ENCODE results near the gene GLRA2. TPM values are rescaled to one million over a fixed set of nuclear protein-coding genes. Genes with fewer than 3 reads are reported as not detected.

The GLRA2 gene
- total RNA-seq, 4 donors from 2014 or later, result not detected

GRCh38 chrX:14564058-14564457 lies 34.7 kb downstream of the GLRA2 start:
- H3K4me3 ChIP-seq (ENCODE audit: low read depth, poor library complexity, severe bottlenecking), result no peak overlapping the region
- intact Hi-C loops (cut with DNase I; ENCODE audit: low total_unique reads), result no loop called here

GRCh38 chrX:14573161-14573560 lies 43.8 kb downstream of the GLRA2 start:
- 11 to 19% methylated on average over 2 of the region's 2 CpGs for WGBS, 2 donors
- no peak overlapping the region for H3K4me3 ChIP-seq (ENCODE audit: low read depth, poor library complexity, severe bottlenecking)
- TF ChIP-seq CTCF (IDR thresholded peaks at IDR 0.05) (no peak), POLR2A (IDR thresholded peaks at IDR 0.05) (no peak)
- intact Hi-C loops (cut with DNase I; ENCODE audit: low total_unique reads), result no loop called here
- DNase-seq (ENCODE audit: low spot score in 2 of 2), result no peak

More at GRCh38 chrX:14564058-14564457, 34.7 kb downstream of the GLRA2 start:
- TF ChIP-seq CTCF (IDR thresholded peaks at IDR 0.05) (no peak), POLR2A (IDR thresholded peaks at IDR 0.05) (no peak)
- WGBS, 2 donors, result 91 to 93% methylated on average over 2 of the region's 2 CpGs
- DNase-seq (ENCODE audit: low spot score in 2 of 2), result no peak

- DNase-seq (ENCODE audit: low spot score in 2 of 2), result no peak
- intact Hi-C loops (cut with DNase I; ENCODE audit: low total_unique reads), result no loop called here
- WGBS, 2 donors, result 80 to 81% methylated on average over 8 of the region's 8 CpGs
- TF ChIP-seq CTCF (IDR thresholded peaks at IDR 0.05) (no peak), POLR2A (IDR thresholded peaks at IDR 0.05) (no peak)
- no peak overlapping the region for H3K4me3 ChIP-seq (ENCODE audit: low read depth, poor library complexity, severe bottlenecking)
Observed at GRCh38 chrX:14581081-14581480, 51.7 kb downstream of the GLRA2 start.

DNA sequence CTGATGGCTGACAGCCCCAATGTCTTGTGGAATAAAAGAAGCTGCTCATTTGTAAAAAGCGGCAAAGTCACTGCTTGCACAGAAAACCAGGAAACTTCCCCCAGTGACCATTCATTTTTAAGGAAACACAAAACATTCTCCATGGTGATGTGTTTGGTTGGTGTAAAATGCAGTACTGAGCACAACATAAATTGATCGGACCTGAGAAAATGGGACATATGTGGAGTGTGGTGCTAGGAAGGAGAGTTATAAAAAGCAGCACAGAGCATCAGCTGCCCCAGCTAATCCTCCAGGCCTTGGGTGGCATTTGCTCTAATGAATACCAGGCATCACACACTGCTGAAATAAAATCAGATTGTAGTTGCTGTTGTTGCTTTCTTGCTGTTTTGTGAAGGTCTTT lies 55.2 kb downstream of the GLRA2 start:
- WGBS, 2 donors, result 67 to 88% methylated on average over 2 of the region's 2 CpGs

DNA sequence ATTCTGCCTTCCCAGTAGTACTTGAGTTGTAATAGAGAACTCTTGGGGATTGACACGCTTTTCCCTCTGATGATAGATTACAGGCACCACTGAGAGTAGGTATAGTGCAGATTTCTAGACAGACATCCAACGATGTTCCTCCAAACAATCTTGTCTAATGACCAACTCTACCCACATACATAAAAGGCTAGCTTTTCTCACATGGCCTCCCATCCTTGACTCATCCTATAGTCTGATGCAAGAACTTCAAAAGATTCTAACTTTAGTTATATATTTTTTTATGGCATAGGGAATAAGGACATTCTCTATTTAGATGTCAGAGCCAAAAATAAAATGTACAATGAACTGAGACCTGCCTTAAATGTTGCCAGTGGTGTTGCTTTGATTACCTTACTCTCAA lies 60.9 kb downstream of the GLRA2 start:
- 78 to 80% methylated on average over 2 of the region's 2 CpGs for WGBS, 2 donors
- intact Hi-C loops (cut with DNase I; ENCODE audit: low total_unique reads), result no loop called here
- TF ChIP-seq CTCF (IDR thresholded peaks at IDR 0.05) (no peak), POLR2A (IDR thresholded peaks at IDR 0.05) (no peak)

More for the DNA sequence above, 55.2 kb downstream of the GLRA2 start:
- DNase-seq (ENCODE audit: low spot score in 2 of 2), result no peak
- no peak for TF ChIP-seq POLR2A (IDR thresholded peaks at IDR 0.05)
- no peak for TF ChIP-seq CTCF (IDR thresholded peaks at IDR 0.05)
- intact Hi-C loops (cut with DNase I; ENCODE audit: low total_unique reads), result no loop called here
- H3K4me3 ChIP-seq (ENCODE audit: low read depth, poor library complexity, severe bottlenecking), result no peak overlapping the region

GRCh38 chrX:14590693-14591424 lies 61.5 kb downstream of the GLRA2 start:
- 84 to 87% methylated on average over 7 of the region's 7 CpGs for WGBS, 2 donors
- DNase-seq (ENCODE audit: low spot score in 2 of 2), result no peak
- TF ChIP-seq CTCF (IDR thresholded peaks at IDR 0.05) (no peak), POLR2A (IDR thresholded peaks at IDR 0.05) (no peak)
- intact Hi-C loops (cut with DNase I; ENCODE audit: low total_unique reads), result no loop called here
- no peak overlapping the region for H3K4me3 ChIP-seq (ENCODE audit: low read depth, poor library complexity, severe bottlenecking)

More for the DNA sequence above, 60.9 kb downstream of the GLRA2 start:
- no peak for DNase-seq (ENCODE audit: low spot score in 2 of 2)
- no peak overlapping the region for H3K4me3 ChIP-seq (ENCODE audit: low read depth, poor library complexity, severe bottlenecking)

Data from lower leg skin (tissue), 4 donors.